Stimulated activated CD4-positive, alpha-beta T cell treated with anti-CD3 and anti-CD28 coated beads, Interleukin-15, amount 100 ng/mL, for 24 hours (primary cell): ENCODE results near the gene NLRP3.
"Not testable (repeated sequence)": the region's sequence is repeated elsewhere in the genome, so short reads cannot be mapped to it uniquely, and the experiment has no call there.

ENCODE experiments used
- DNase-seq: peaks from one replicate; pipeline ENCODE4 v3.0.0-alpha.2; 2020

NLRP3 gene

DNA sequence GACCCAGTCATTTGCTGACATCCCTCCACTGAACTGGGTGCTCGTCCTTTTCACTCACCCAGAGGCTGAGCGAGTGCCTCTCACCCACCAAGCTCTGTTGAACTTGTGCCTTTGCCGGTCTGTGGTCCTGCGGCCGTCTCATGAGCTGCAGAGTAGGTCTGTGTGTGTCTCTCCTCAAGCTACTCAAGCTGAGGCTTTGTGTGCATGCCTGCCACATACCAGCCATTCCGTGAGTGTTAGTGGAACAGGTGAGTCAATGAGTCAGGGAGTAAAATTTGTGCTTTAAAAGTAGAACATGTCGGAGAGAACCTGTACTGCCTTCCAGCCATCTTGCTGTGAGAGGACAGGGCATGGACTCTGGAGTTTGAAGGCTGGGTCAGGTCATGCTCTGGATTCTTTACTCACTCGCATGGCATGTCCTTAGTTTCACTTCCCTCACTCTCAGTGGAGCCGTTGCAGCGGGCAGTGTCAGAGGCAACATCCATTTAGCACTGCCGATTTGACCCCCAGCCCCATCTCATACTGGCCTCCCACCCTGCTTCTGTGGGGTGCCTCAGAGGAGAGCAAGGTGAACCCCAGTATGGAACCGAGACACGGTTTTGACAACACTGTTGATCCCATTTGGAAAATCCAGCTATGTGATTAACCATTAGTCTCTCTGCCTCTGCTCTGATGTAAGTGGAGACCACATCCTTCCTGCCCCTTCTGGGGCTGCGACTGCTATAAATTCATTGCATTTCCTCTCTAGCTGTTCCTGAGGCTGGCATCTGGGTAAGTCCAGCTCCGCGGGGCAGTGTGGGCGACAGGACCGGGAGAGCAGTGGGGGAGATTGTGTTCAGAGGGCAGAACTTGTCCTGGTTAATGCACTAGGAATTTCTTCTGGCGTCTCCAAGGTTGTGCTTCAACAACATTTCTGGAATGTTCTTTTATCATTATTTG, at the start of gene NLRP3:
Gene NLRP3, plus strand, starts transcription at position 751 of the 939 bp plus-strand sequence. CDS start 2,628 bp downstream, outside the sequence.
- DNase-seq, result peak; percentile 47

DNA sequence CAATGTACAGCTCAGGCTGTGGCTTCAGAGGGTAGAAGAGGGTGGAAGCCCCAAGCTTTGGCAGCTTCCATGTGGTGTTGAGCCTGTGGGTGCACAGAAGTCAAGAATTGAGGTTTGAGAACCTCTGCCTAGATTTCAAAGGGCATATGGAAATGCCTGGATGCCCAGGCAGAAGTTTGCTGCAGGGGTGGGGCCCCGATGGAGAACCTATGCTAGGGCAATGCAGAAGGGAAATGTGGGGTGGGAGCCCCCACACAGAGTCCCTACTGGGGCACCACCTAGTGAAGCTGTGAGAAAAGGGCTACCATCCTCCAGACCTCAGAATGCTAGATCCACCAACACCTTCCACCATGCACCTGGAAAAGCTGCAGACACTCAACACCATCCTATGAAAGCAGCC, 49.6 kb upstream of the NLRP3 start:
- not testable (repeated sequence) for DNase-seq

DNA sequence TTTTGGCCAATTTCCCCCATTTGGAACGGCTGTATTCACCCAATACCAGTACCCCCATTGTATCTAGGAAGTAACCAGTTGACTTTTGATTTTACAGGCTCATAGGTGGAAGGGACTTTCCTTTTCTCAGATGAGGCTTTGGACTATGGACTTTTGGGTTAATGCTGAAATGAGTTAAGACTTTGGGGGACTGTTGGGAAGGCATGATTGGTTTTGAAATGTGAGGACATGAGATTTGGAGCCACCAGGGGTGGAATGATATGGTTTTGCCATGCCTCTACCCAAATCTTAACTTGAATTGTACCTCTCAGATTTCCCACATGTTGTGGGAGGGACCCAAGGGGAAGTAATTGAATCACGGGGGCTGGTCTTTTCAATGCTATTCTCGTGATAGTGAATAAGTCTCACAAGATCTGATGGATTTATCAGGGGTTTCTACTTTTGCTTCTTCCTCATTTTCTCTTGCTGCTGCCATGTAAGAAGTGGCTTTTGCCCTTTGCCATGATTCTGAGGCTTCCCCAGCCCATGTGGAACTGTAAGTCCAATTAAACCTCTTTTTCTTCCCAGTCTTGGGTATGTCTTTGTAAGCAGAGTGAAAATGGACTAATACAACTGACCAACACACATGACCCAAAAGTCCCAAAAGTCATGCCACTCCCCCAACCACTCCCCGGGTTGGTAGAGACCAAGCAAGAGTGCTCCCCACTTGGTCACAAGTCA, 48.9 kb upstream of the NLRP3 start:
- DNase-seq, result no peak

DNA sequence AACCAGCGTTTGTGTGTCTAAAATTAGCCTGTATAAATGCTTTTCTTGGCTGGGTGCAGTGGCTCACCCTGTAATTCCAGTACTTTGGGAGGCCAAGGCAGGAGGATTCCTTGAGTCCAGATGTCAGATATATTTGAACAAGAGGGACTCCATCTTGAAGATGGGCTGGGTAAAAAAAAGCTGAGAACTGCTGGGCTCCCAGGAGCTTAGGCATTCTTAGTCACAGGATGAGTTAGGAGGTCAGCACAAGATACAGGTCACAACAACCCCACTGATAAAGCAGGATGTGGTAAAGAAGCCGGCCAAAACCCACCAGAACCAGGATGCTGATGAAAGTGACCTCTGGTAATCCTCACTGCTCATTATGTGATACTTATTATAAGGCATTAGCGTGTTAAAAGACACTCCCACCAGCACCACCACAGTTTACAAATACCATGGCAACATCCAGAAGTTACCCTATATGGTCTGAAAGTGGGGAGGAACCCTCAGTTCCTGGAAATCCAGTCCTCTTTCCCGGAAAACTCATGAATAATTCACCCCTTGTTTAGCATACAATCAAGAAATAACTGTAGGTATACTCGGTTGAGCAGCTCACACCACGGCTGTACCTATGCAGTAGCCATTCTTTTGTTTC, 48.1 kb upstream of the NLRP3 start:
- no peak for DNase-seq

DNA sequence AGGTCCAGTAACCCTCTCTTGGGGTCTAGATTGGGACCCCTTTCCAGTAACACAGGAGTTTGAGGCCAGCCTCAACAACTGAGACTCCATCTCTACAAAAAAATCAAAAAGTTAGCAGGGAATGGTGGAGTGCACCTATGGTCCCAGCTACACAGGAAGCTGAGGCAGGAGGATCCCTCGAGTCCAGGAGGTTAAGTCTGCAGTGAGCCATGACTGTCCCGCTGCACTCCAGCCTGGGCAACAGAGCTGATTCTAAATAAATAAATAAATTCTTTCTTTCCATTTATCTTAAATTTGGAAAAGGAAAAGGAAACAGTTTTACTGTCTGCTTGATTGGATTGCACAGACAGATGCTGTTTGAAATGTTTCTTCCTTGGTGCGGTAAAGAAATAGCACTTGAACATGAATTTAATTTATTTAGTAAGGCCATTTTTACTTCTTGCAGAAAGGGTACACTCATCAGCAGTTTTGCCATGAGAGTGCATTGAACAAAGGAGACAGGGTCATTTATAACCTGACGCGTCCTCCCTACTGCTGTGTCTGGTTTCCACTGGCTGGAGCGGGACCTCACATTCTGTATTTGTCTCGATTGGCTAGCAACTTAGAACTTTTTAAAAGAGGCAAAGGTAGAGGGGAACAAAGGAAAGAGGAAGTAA, 47.4 kb upstream of the NLRP3 start:
- DNase-seq, result no peak

DNA sequence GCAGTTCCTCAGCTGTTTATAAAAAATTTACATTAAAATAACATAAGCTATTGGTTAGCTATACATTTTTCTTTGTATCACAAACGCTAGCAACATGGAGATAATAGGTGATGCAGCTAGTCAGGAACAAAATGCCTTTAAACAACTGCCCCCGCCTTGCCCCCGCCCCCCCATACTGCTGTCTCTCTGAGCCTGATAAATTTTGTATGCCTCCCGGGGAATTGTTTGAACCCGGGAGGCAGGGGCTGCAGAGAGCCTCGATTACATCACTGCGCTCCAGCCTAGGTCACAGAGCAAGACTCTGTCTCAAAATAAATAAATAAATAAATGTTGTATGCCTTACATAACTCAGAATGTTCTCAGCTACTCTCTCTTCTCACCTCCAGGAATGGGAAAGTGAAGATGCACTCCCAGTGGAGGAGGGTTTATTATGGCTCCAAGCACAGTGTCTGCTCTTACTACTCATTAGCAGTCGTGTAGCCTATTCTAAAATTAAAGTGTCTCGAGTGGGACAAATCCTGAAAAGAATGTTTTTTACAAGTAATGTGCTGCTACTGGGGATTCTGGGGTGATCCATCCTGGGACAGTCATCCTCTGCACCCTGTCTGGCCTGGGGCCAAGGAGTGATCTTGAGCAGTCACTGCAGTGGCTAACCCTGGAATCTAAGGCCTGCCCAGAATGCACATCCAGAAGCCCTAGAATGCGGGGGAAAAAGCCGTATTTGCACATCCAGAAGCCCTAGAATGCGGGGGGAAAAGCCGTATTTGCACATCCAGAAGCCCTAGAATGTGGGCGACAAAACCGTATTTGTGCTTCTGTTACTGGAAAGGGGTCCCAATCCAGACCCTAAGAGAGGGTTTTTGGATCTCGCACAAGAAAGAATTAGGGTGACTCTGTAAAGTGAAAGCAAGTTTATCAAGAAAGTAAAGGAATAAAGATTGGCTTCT, 44.9 kb upstream of the NLRP3 start:
- no peak for DNase-seq

DNA sequence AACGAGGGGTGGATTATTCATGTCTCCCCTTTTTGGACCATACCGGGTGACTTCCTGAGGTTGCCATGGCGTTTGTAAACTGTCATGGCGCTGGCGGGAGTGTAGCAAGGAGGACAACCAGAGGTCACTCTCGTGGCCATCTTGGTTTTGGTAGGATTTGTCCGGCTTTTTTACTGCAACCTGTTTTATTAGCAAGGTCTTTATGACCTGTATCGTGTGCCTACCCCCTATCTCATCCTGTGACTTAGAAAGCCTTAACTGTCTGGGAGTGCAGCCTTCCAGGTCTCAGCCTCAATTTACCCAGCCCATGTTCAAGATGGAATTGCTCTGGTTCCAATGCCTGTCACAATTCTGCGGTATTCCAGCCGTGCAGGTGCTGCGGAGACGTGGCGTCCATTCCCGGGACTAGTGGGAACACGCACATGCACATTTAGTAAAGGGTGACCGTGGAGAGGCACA, 44.1 kb upstream of the NLRP3 start:
- no peak for DNase-seq

DNA sequence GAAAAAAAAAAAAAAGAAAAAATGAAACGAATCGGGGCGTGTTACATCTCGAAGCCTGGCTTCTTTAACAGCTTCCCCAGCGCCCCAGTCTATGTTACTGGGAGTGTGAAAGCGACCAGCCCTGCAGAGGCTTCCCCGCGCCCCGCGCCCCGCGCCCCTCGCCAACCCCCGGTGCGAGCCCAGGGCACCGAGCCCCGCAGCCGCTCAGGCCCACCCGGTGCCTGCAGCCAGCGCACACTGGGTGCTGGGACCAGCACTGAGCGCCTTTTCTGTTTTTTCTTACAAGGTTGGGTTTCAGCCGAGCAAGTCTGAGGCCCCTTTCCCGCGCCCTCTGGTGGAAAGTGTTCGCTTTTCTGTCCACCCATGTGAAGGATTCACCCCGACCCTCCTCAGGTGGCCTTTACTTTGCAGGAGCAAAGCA, 42.2 kb upstream of the NLRP3 start:
- DNase-seq, result peak; percentile 74

DNA sequence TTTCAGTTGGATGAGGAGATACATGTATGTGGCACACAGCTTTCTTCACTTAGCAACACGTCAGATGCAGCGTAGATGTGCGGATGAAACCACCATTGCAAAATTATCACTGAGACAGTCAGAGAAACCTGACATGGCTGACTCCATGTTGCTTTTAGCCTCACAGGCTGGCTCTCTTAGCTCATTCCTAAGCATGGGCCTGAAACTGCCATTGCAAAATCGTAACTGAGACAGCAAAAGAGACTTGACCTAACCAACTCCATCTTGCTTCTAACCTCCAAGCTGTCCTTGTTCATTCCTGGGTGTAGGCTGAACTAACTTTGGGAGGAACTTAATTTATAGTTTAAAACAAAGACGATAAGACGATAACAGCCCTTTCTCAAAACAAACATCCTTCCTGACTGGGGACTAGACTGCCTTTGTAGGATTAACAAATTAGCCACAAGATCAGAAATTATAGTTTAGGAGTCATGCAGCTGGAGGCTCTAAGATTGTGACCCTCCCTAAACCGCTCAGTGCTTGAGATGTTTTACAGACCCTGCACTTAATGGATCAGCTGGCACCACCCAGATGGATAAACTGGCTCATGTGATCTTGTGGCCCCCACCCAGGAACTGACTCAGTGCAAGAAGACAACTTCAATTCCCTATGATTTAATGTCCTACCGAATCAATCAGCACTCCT, 41.2 kb upstream of the NLRP3 start:
- DNase-seq, result not testable (repeated sequence)

DNA sequence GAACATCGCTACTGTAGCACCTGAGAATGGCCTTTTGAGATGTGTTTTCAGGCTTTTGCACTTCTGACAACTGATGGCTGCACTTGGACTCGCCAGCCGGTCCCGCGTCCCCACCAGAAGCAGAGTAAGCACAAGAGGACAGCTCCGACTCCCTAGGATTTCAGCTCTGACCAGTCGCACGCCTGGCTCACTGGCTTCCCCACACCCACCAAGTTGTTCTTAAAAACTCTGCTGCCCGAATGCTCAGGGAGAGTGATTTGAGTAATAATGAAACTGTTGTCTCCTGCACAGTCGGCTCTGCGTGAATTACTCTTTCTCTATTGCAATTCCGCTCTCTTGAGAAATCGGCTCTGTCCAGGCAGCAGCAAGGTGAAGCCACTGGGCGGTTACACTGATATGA, 40.2 kb upstream of the NLRP3 start:
- DNase-seq, result no peak

DNA sequence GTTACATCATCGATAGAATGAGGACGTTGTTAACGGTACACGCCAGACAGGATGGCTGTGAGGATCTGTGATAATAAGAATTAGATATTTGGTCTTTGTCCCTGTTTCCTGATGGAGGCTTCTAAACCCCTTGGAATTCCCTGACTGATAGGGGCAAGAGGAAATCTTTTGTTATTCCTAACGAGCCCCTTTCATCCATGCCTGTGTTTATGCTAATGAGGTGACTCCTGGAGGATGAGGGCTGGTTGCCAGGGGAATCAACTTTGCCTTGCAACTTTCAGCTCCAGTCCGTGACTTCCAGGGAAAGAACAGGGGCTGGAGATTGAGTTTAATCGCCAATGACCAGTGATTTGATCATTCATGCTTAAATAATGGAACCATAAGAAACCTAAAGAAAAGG, 39.3 kb upstream of the NLRP3 start:
- no peak for DNase-seq

DNA sequence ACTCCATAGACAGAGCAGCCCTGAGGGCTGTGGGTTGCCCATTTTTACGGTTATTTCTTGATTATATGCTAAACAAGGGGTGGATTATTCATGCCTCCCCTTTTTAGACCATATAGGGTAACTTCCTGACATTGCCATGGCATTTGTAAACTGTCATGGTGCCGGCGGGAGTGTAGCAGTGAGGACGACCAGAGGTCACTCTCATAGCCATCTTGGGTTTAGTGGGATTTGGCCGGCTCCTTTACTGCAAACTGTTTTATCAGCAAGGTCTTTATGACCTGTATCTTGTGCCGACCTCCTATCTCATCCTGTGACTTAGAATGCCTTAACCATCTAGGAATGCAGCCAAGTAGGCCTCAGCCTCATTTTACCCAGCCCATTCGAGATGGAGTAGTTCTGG, 38.3 kb upstream of the NLRP3 start:
- not testable (repeated sequence) for DNase-seq

DNA sequence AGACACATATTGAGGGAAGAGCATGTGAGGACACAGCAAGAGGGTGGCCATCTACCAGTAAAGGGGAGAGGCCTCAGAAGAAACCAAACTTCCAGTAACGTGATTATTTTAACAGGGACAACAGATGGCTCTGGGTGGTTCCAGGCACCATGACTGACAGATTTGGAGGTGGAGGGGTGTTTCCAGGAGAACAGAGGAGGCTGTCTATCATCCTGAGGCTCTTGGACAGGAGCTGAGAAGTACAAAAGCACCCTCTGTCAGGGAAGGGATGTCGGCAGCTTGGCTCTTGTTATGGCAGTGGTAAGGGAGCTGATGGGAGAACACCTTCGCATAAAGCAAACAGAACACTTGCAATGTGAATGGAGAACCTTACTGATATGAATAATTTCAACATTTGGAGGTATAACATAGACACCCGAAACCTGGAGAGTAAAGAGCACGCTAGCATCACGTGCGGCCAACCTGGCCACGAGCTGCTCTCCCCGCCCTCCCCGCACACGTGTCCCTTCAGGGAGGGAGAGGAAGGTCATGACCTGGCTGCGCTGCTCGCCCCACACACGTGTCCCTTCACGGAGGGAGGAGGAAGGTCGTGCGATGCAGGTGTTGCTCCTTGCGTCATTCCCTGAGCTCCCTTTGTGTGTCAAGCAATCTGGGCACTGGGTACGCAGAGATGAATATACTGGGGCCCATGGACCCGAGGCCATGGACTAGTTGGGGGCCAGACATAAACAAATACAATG, 37.5 kb upstream of the NLRP3 start:
- no peak for DNase-seq

DNA sequence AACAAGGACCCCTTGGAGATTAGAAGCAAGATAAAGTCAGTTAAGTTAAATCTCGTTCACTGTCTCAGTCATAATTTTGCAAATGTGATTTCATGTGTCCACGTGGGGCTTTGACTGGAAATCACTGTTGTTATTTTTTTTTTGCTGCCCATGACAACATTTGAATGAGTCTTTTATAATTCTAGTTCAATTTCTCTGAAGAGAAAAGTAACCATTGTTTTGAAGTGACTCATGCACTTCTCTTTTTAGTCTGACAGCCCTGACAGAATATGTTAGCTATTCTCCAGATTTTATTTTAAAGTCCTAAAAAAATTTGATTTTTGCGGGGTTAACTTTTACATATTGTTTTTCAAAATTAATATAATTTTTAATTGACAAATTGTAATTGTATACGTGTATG, 30.7 kb upstream of the NLRP3 start:
- no peak for DNase-seq

DNA sequence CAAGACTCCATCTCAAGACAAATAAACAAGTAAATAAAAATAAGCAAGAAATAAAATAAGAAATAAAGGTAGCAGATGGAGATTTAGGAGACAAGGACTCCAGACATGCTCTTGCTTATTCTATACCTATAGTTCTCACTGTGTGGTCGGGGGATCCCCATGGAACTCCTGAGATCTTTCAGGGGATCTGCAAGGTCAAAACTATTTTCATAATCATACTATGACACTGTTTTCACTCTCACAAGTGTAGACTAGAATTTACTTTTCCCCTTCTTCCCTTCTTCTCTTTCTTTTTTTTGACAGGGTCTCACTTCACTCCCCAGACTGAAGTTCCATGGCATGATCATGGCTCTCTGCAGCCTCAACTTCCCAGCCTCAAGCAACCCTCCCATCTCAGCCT, 29.8 kb upstream of the NLRP3 start:
- DNase-seq, result peak; percentile 49

DNA sequence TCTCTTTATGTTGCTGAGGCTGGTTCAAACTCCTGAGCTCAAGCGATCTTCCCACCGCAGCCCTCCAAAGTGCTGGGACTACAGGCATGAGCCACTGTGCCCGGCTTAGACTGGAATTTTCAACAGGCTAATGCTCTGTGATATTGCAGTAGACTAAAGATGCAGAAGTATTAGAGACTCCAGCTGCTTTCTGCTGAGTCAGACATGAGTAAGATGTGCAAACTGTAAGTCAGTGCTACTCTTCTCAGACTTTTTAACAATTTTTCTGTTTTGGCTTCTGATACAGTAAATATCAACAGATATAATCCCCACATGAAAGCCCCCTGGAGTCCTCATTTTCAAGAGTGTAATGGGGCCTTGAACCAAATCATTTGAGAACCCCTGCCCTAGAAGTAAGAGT, 29.3 kb upstream of the NLRP3 start:
- DNase-seq, result no peak

DNA sequence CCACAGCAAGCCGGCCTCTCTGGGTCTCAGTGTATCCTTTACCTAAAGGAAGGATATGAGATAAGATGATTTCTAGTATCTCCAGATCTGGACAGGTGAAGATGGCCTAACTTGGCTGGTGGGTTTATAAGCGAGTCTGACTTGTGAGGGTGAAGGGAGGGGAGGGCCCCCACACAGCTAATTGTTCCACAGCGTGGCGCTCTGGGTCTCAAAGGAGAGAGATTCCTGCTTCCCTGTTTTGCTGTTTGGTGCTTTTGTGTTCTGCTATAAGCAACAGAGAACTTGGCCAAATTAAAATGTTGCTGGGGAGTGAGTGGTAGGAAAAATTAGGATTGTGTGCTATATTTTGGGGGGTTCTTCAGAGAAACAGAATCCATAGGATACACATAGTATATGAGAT, 28.9 kb upstream of the NLRP3 start:
- no peak for DNase-seq

DNA sequence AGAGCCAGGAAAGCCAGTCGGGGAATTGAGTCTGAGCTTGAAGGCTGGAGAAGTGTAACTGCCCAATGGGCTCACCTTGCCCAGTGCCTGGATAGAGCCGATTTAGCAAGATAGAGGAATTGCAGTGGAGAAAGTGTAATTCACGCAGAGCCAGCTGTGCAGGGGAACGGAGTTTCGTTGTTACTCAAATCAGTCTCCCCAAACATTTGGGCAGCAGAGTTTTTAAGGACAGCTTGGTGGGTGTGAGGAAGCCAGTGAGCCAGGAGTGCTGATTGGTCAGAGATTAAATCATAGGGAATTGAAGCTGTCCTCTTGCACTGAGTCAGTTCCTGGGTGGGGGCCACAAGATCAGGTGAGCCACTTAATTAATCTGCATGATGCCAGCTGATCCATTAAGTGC, 28.4 kb upstream of the NLRP3 start:
- DNase-seq, result no peak

DNA sequence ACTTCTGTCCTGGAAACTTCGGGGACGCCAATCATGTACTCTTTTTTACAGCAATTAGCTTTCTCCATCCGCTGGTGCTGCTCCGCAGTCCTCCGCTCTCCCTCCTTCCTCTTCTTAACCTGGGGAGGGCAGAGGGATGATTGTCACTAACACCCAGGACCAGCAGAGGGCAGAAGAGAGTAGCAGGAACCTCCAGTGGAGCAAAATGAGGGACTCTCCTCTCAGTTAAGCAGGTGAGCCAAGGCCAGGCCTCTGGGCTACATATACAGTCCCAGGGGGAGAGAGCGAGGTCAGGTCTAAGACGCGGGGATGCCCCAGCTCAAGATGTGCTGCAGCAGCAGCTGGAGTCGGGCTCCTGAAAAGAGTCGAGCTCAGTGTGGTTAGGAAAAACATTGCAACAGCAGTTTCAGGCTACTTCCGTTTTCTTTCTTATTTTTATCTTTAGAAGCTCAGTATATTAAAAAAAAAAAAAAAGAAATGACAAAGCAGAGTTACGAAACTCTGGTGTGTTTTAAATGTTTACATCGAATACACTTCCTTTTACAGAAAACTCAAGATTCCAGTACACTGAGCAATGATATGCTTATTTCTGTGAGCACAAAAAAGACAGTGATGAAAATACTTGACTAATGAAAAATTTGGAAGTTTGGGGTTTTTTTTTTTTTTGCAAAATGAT, 25.7 kb upstream of the NLRP3 start:
- peak; percentile 89 for DNase-seq

DNA sequence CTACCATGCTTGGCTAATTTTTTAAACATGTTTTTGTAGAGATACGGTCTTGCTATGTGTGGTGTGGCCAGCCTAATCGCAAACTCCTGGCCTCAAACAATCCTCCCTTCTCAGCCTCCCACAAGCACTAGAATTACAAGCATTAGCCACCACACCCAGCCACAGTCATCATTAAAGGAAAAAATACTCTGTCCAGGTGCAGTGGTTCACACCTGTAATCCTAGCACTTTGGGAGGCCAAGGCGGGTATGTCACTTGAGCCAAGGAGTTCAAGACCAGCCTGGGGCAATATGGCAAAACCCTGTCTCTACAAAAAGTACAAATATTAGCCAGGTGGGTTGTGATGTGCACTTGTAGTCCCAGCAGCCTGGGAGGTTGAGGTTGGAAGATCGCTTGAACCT, 25.0 kb upstream of the NLRP3 start:
- DNase-seq, result no peak
